H1 (cell line): ENCODE data around the gene B4GALT7. TPM values are rescaled to one million over a fixed set of nuclear protein-coding genes. Genes with fewer than 3 reads are reported as not detected.

Experiments
- CEBPB ChIP-seq: IDR thresholded peaks from 2 replicates; pipeline ENCODE4 v1.6.1; 2012; ENCODE audit warnings: low read depth, low read length
- EGR1 ChIP-seq: IDR thresholded peaks from 2 replicates; pipeline ENCODE4 v1.6.1; 2011; ENCODE audit warnings: low read depth, low read length, borderline replicate concordance
- EP300 ChIP-seq, 2 experiments: IDR thresholded peaks; 1 replicate in 1 of 2; 2 replicates in 1 of 2; pipeline ENCODE4 v1.6.1; 2011 to 2012; ENCODE audit warnings: low read depth in 2 of 2, low read length in 2 of 2, mild to moderate bottlenecking in 2 of 2, borderline replicate concordance in 1 of 2, inconsistent platforms in 1 of 2, moderate library complexity in 1 of 2
- EZH2 ChIP-seq: fragments of 200-600 bp; sonication (generic); IDR thresholded peaks from 2 replicates; pipeline ENCODE4 v1.7.1; 2012; ENCODE audit warnings: low read depth, mild to moderate bottlenecking, moderate library complexity, low read length, inconsistent platforms; ENCODE audit not compliant: severe bottlenecking
- GABPA ChIP-seq: IDR thresholded peaks from 2 replicates; pipeline ENCODE4 v1.6.1; 2011; ENCODE audit warnings: mild to moderate bottlenecking, low read length, moderate library complexity, borderline replicate concordance; ENCODE audit not compliant: insufficient read depth
- HDAC2 ChIP-seq, 2 experiments: fragments of 300-600 bp in 1 of 2; sonication (generic) in 1 of 2; IDR thresholded peaks; 2 replicates each; pipeline ENCODE4 v1.6.1; 2011 to 2012; ENCODE audit warnings: low read depth in 2 of 2, low read length in 2 of 2, mild to moderate bottlenecking in 2 of 2, moderate library complexity in 2 of 2, borderline replicate concordance in 1 of 2, inconsistent platforms in 1 of 2
- HDAC6 ChIP-seq: IDR thresholded peaks from one replicate; pipeline ENCODE4 v1.7.1; 2012; ENCODE audit warnings: low read depth, mild to moderate bottlenecking, inconsistent platforms, low read length, moderate library complexity
- JUN ChIP-seq: IDR thresholded peaks from 2 replicates; pipeline ENCODE4 v1.6.1; 2011; ENCODE audit warnings: low read depth, mild to moderate bottlenecking, improper control_type of control experiment, low read length
- KDM4A ChIP-seq: IDR thresholded peaks from one replicate; pipeline ENCODE4 v1.7.1; 2012; ENCODE audit warnings: low read depth, mild to moderate bottlenecking, moderate library complexity, low read length, inconsistent platforms; ENCODE audit not compliant: severe bottlenecking
- RXRA ChIP-seq: IDR thresholded peaks from 2 replicates; pipeline ENCODE4 v1.6.1; 2011; ENCODE audit warnings: low read depth, mild to moderate bottlenecking, low read length, moderate library complexity; ENCODE audit not compliant: insufficient read depth
- SIX5 ChIP-seq: IDR thresholded peaks from 2 replicates; pipeline ENCODE4 v1.6.1; 2011; ENCODE audit warnings: mild to moderate bottlenecking, low read depth, low read length
- SP1 ChIP-seq: IDR thresholded peaks from 2 replicates; pipeline ENCODE4 v1.6.1; 2011; ENCODE audit warnings: low read depth, low read length
- SRF ChIP-seq: IDR thresholded peaks from 2 replicates; pipeline ENCODE4 v1.6.1; 2011; ENCODE audit warnings: mild to moderate bottlenecking, low read depth, low read length, moderate library complexity
- SUZ12 ChIP-seq: fragments of 200-600 bp; sonication (generic); IDR thresholded peaks from 2 replicates; pipeline ENCODE4 v1.6.1; 2012; ENCODE audit warnings: mild to moderate bottlenecking, inconsistent platforms, low read length, moderate library complexity, mixed read lengths
- polyA plus RNA-seq, 7 experiments: library from polyadenylated mRNA; depleted of rRNA in 3 of 7; stranded (reverse) in 5 of 7; unstranded in 2 of 7; fragments of >200 nt in 5 of 7; fragments of 200-250 nt in 2 of 7; gene quantifications; 1 replicate in 5 of 7; 2 replicates in 1 of 7; 4 replicates in 1 of 7; pipeline versions ENCODE4 v1.2.1 to v1.2.3, GENCODE V29; 2011 to 2013; ENCODE audit warnings: missing spikeins in 2 of 7, mixed read lengths in 2 of 7
- total RNA-seq: library from RNA; stranded (reverse); fragmentation: NEBNext Ultra II Directional; extraction: Animal tissue kit (Norgen Biotek cat#: 25700); gene quantifications from 2 replicates; pipeline ENCODE4 v1.2.1, GENCODE V29; 2021

Gene B4GALT7
- total and polyA plus RNA-seq, 2 of the 8 experiments (the other 6 are each of a cell fraction or from before 2014, with no cell fraction given): 18.7 to 31.9 TPM

DNA sequence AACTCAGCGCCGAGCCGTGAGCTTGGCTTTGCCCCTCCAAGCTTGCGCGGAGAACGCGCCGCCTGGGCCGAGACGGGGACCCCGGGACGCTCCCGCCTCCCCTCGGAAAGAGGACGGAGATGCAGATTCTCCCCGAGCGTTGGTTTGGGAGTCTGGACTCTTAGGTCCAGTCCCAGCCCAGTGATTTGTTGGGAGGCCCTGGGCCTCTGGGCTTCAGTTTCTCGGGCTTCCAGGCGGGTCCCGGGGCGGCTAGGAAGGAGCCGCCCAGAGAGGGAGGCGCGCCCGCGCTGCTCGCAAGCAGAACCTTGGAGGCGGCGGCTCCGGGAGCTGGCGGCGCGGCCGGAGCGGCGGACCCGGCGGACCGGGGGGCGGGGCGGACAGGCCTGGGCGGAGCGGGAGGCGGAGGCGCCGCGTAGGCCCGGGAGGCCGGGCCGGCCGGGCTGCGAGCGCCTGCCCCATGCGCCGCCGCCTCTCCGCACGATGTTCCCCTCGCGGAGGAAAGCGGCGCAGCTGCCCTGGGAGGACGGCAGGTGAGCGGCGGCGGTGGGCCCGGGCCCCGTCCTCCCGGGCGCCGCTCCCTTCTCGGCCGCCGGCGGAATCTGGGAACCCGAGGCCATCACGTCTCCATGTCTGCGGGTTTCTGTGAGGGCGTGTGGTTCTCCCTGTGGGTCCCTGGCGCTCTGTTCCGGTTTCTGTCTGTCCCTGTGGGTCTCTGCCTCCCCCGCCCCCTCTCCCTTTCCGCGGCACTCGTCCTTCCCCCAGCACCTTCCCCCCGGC lies at the start of gene B4GALT7 (continued):
- TF ChIP-seq JUN (no peak), SP1 (no peak), EZH2 (no peak), RXRA (no peak), CEBPB (no peak), HDAC2 (IDR thresholded peaks at IDR 0.05; ENCODE audit: borderline replicate concordance in 1 of 2, low read depth in 2 of 2, low read length in 2 of 2) (no peak), SIX5 (peak; percentile 18; the same call in 1 of the 2 replicates), SRF (0 out of 2 replicates have a peak, but pooled peaks have one; percentile 46), KDM4A (peak; percentile 53), HDAC6 (no peak), SUZ12 (no peak), GABPA (peak; percentile 88), EGR1 (0 out of 2 replicates have a peak, but pooled peaks have one; percentile 17), EP300 (IDR thresholded peaks at IDR 0.05; ENCODE audit: borderline replicate concordance in 1 of 2, low read depth in 2 of 2, low read length in 2 of 2) (no peak)
